ENCODE measurements around the gene FBRSL1. TPM values are rescaled to one million over a fixed set of nuclear protein-coding genes. Genes with fewer than 3 reads are reported as not detected.

Gene FBRSL1
- total and polyA plus RNA-seq, 12 donors = 28.1 to 90.6 (median 47.0) TPM

DNA sequence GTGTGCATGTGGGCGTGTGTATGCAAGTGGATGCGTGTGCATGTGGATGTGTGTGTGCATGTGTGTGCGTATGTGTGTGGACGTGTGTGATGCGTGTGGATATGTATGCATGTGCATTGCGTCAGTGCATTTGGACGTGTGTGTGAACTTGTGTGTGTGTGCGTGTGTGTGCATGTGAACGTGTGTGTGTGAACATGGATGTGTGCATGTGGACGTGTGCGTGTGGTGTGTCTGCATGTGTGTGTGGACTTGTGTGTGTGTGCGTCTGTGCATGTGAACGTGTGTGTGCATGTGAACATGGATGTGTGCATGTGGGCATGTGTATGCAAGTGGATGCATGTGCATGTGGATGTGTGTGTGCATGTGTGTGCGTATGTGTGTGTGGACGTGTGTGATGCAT is 34.4 kb upstream of the FBRSL1 start:
- DNase-seq = no peak
- TF ChIP-seq, protein P1, sequence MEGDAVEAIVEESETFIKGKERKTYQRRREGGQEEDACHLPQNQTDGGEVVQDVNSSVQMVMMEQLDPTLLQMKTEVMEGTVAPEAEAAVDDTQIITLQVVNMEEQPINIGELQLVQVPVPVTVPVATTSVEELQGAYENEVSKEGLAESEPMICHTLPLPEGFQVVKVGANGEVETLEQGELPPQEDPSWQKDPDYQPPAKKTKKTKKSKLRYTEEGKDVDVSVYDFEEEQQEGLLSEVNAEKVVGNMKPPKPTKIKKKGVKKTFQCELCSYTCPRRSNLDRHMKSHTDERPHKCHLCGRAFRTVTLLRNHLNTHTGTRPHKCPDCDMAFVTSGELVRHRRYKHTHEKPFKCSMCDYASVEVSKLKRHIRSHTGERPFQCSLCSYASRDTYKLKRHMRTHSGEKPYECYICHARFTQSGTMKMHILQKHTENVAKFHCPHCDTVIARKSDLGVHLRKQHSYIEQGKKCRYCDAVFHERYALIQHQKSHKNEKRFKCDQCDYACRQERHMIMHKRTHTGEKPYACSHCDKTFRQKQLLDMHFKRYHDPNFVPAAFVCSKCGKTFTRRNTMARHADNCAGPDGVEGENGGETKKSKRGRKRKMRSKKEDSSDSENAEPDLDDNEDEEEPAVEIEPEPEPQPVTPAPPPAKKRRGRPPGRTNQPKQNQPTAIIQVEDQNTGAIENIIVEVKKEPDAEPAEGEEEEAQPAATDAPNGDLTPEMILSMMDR (IDR thresholded peaks at IDR 0.05) = no peak
- H3K4me3 ChIP-seq = no peak overlapping the region
- WGBS, 2 donors = 90 to 94% methylated on average over 15 of the region's 15 CpGs
- ATAC-seq = no peak
- peaks cover 0 to 6% (median 0%) of the 10 kb centered on the region in 9 donors for H3K4me1 ChIP-seq
- H3K36me3 ChIP-seq = no peaks in the 10 kb centered on the region
- H3K27me3 ChIP-seq = peaks cover 10 to 67% (median 60%) of the 10 kb centered on the region in 7 donors
- intact Hi-C loops (cut with DNase I) = no loop called here
- H3K9me3 ChIP-seq = peaks cover 0 to 4% (median 0%) of the 10 kb centered on the region in 11 donors
- H3K27ac ChIP-seq = no peak overlapping the region

DNA sequence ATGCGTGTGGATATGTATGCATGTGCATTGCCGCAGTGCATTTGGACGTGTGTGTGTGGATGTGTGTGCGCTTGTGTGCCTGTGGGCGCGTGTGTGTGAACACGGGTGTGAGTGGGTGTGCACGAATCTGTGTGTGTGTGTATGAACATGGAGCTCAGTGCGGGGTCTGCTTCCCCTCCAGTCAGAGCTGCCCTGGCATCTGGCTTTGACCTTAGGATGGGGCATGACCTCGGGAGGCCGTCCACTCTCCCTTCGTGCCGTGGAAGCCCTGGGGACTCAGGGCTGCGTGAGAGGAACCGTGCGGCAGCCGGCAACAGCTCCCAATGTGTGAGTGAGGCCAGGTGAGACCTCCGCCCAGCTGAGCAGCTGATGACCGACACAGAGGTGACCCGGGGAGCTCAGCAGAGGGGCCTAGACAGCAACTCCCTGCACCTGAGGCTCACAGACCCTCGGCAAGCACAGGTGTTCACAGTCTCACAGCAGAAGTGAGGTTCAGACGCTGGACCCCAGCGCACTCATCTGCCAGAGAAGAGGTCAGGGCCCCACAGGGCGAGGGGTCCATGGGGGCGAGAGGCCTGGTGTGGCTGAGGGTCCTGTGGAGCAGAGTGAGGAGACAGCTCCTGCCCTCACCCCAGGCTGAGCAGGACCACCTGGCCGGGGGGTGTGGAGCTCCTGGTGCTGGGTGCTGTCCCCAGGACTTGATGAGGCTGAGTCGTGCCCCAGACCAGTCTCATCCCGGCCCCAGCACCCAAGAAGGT is 33.6 kb upstream of the FBRSL1 start:
- peaks cover 0 to 7% (median 0%) of the 10 kb centered on the region in 11 donors for H3K9me3 ChIP-seq
- DNase-seq (no peak), ATAC-seq (no peak)
- no peaks in the 10 kb centered on the region for H3K4me1 ChIP-seq
- TF ChIP-seq, protein P1 (IDR thresholded peaks at IDR 0.05) = no peak
- H3K4me3 ChIP-seq = no peak overlapping the region
- no peaks in the 10 kb centered on the region for H3K36me3 ChIP-seq
- peaks cover 7 to 65% (median 54%) of the 10 kb centered on the region in 7 donors for H3K27me3 ChIP-seq
- intact Hi-C loops (cut with DNase I) = no loop called here
- no peak overlapping the region for H3K27ac ChIP-seq
- 83 to 87% methylated on average over 28 of the region's 28 CpGs for WGBS, 2 donors

DNA sequence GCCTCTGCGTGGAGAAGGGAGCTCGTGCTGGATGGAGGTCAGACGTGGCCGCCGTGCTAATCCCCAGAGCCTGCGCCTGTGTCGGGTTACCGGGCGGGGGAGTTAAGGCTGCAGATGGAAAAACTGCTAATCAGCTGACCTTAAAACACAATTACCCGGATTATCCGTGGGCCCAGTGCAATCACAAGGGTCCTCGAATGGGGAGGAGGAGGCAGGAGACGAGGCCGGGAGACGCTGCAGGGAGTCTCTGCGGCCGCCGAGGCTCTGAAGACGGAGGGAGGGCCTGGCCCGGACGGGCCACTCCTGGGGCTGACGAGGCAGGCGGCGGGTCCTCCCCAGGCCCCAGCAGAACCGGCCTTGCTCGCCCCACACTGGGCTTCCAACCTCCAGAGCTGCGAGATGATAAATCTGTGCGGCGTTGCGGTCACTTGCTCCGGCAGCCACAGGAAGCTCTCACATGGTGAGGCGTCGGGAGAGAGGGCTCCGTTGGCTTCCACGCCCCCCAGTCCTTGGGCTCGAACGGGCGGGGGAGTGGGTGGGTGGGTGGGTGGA is 32.9 kb upstream of the FBRSL1 start:
- H3K4me1 ChIP-seq = no peaks in the 10 kb centered on the region
- no peak overlapping the region for H3K4me3 ChIP-seq
- H3K27ac ChIP-seq = no peak overlapping the region
- DNase-seq (no peak), ATAC-seq (no peak)
- peaks cover 7 to 60% (median 48%) of the 10 kb centered on the region in 7 donors for H3K27me3 ChIP-seq
- WGBS, 2 donors = 54 to 66% methylated on average over 37 to 38 of the region's 38 CpGs
- peaks cover 0 to 7% (median 0%) of the 10 kb centered on the region in 11 donors for H3K9me3 ChIP-seq
- no peaks in the 10 kb centered on the region for H3K36me3 ChIP-seq
- intact Hi-C loops (cut with DNase I) = no loop called here
- TF ChIP-seq, protein P1 (IDR thresholded peaks at IDR 0.05) = no peak

DNA sequence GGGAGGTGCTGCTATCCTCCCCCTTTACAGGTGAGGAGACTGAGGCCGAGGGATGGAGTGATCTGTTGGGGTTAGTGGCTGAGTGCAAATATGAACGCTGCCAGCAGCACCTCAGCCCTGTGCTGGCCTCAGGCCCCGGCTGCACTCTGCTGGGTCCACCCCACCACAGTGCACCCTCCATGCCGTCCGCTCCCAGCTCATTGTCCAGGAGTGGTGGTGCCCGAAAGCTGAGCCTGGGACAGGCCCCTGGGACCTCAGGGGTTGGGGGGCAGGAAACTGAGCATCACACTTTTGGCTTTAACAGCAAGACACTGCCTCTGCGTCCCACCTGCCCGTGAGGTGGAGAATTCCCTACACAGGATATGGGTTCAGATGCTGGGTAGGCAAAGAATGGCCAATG is 31.5 kb upstream of the FBRSL1 start:
- H3K36me3 ChIP-seq = no peaks in the 10 kb centered on the region
- peaks cover 7 to 46% (median 33%) of the 10 kb centered on the region in 7 donors for H3K27me3 ChIP-seq
- WGBS, 2 donors = 83 to 90% methylated on average over 8 of the region's 8 CpGs
- H3K4me1 ChIP-seq = no peaks in the 10 kb centered on the region
- no peak for DNase-seq
- ATAC-seq = no peak
- no peak overlapping the region for H3K27ac ChIP-seq
- H3K9me3 ChIP-seq = peaks cover 0 to 10% (median 0%) of the 10 kb centered on the region in 11 donors
- TF ChIP-seq, protein P1 (IDR thresholded peaks at IDR 0.05) = no peak
- H3K4me3 ChIP-seq = no peak overlapping the region
- intact Hi-C loops (cut with DNase I) = no loop called here
